ENCODE data around the gene NOL8.

DNA sequence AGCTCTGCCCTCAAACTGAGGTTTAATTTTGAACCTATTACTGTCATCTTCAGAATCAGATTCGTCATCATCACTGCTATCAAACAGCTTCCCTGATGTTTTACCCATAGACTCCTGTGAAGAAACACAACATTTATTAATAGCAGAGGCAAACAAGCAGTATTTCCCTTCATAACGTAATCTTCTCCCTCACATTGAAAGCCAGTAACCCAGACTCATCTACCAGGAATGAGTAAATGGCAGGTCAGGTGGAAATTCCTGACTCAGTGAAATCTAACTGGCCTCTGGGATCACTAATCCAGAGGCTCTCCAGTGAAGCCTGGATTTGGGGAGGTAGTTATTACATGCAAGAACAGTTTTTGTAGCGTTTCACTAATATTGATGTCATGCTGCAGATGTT is 14.6 kb downstream of the NOL8 start:
- no peak for TF ChIP-seq POLR2AphosphoS5 (IDR thresholded peaks at IDR 0.05; ENCODE audit: low read depth, low read length)
- TF ChIP-seq, protein P1, sequence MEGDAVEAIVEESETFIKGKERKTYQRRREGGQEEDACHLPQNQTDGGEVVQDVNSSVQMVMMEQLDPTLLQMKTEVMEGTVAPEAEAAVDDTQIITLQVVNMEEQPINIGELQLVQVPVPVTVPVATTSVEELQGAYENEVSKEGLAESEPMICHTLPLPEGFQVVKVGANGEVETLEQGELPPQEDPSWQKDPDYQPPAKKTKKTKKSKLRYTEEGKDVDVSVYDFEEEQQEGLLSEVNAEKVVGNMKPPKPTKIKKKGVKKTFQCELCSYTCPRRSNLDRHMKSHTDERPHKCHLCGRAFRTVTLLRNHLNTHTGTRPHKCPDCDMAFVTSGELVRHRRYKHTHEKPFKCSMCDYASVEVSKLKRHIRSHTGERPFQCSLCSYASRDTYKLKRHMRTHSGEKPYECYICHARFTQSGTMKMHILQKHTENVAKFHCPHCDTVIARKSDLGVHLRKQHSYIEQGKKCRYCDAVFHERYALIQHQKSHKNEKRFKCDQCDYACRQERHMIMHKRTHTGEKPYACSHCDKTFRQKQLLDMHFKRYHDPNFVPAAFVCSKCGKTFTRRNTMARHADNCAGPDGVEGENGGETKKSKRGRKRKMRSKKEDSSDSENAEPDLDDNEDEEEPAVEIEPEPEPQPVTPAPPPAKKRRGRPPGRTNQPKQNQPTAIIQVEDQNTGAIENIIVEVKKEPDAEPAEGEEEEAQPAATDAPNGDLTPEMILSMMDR (IDR thresholded peaks at IDR 0.05): no peak
- TF ChIP-seq, protein P2, sequence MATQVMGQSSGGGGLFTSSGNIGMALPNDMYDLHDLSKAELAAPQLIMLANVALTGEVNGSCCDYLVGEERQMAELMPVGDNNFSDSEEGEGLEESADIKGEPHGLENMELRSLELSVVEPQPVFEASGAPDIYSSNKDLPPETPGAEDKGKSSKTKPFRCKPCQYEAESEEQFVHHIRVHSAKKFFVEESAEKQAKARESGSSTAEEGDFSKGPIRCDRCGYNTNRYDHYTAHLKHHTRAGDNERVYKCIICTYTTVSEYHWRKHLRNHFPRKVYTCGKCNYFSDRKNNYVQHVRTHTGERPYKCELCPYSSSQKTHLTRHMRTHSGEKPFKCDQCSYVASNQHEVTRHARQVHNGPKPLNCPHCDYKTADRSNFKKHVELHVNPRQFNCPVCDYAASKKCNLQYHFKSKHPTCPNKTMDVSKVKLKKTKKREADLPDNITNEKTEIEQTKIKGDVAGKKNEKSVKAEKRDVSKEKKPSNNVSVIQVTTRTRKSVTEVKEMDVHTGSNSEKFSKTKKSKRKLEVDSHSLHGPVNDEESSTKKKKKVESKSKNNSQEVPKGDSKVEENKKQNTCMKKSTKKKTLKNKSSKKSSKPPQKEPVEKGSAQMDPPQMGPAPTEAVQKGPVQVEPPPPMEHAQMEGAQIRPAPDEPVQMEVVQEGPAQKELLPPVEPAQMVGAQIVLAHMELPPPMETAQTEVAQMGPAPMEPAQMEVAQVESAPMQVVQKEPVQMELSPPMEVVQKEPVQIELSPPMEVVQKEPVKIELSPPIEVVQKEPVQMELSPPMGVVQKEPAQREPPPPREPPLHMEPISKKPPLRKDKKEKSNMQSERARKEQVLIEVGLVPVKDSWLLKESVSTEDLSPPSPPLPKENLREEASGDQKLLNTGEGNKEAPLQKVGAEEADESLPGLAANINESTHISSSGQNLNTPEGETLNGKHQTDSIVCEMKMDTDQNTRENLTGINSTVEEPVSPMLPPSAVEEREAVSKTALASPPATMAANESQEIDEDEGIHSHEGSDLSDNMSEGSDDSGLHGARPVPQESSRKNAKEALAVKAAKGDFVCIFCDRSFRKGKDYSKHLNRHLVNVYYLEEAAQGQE (IDR thresholded peaks at IDR 0.05; ENCODE audit: insufficient read depth in 1 of 2, low read depth in 2 of 2, low read length in 1 of 2): no peak
- TF ChIP-seq SIN3A (IDR thresholded peaks at IDR 0.05; ENCODE audit: borderline replicate concordance, insufficient read depth, low read depth, low read length): no peak
- TF ChIP-seq TCF7L2 (IDR thresholded peaks at IDR 0.05; ENCODE audit: low read depth, low read length): no peak

All from Panc1 (cell line).